ENCODE results near the gene NOL8.

The NOL8 gene

GRCh38 chr9:92312887-92313623, 12.1 kb downstream of the NOL8 start:
- no peak for FAIRE-seq
- DNase-seq (ENCODE audit: low spot score), result no peak

GRCh38 chr9:92310562-92310961, 14.6 kb downstream of the NOL8 start:
- FAIRE-seq (no peak), DNase-seq (ENCODE audit: low spot score) (no peak)

GRCh38 chr9:92308893-92309292, 16.3 kb downstream of the NOL8 start:
- DNase-seq (ENCODE audit: low spot score) (no peak), FAIRE-seq (no peak)

- DNase-seq (ENCODE audit: low spot score) (no peak), FAIRE-seq (no peak)
Observed at GRCh38 chr9:92300936-92301335, 24.2 kb downstream of the NOL8 start.

- FAIRE-seq, result no peak
Observed at GRCh38 chr9:92299116-92299515, 26.0 kb downstream of the NOL8 start.

GRCh38 chr9:92298036-92298435, 27.1 kb downstream of the NOL8 start:
- no peak for FAIRE-seq
- no peak for DNase-seq (ENCODE audit: low spot score)

More at GRCh38 chr9:92299116-92299515, 26.0 kb downstream of the NOL8 start:
- no peak for DNase-seq (ENCODE audit: low spot score)

- no peak for FAIRE-seq
Observed at GRCh38 chr9:92297611-92298010, 27.5 kb downstream of the NOL8 start.

GRCh38 chr9:92295827-92296258, 29.3 kb downstream of the NOL8 start:
- DNase-seq (ENCODE audit: low spot score) (no peak), FAIRE-seq (no peak)

More at GRCh38 chr9:92297611-92298010, 27.5 kb downstream of the NOL8 start:
- no peak for DNase-seq (ENCODE audit: low spot score)

GRCh38 chr9:92295240-92295790, 29.8 kb downstream of the NOL8 start:
- FAIRE-seq (no peak), DNase-seq (ENCODE audit: low spot score) (no peak)

GRCh38 chr9:92294297-92294676, 30.9 kb downstream of the NOL8 start:
- DNase-seq (ENCODE audit: low spot score) (peak; percentile 42), FAIRE-seq (no peak)

GRCh38 chr9:92293452-92294296, 31.5 kb downstream of the NOL8 start, which contains the start of gene IARS1:
Gene IARS1, minus strand, starts transcription at chr9:92293697. Its CDS starts 4,278 bp downstream, at chr9:92289419.
- FAIRE-seq, result peak; percentile 85

GRCh38 chr9:92293075-92293354, 32.1 kb downstream of the NOL8 start:
- DNase-seq (ENCODE audit: low spot score) (no peak), FAIRE-seq (no peak)

More at GRCh38 chr9:92293452-92294296, 31.5 kb downstream of the NOL8 start, which contains the start of gene IARS1:
- DNase-seq (ENCODE audit: low spot score), result peak; percentile 98

- FAIRE-seq, result no peak
- peak; percentile 37 for DNase-seq (ENCODE audit: low spot score)
Observed at GRCh38 chr9:92292338-92293074, 32.6 kb downstream of the NOL8 start.

GRCh38 chr9:92291577-92291976, 33.6 kb downstream of the NOL8 start:
- no peak for FAIRE-seq
- no peak for DNase-seq (ENCODE audit: low spot score)

- FAIRE-seq (no peak), DNase-seq (ENCODE audit: low spot score) (no peak)
Observed at GRCh38 chr9:92290785-92291429, 34.2 kb downstream of the NOL8 start.

- FAIRE-seq, result no peak
- no peak for DNase-seq (ENCODE audit: low spot score)
Observed at GRCh38 chr9:92289708-92290390, 35.3 kb downstream of the NOL8 start.

GRCh38 chr9:92279302-92279701, 45.8 kb downstream of the NOL8 start:
- DNase-seq (ENCODE audit: low spot score), result no peak
- FAIRE-seq, result no peak

GRCh38 chr9:92278110-92278509, 47.0 kb downstream of the NOL8 start:
- DNase-seq (ENCODE audit: low spot score), result no peak
- FAIRE-seq, result no peak

GRCh38 chr9:92276331-92277032, 48.7 kb downstream of the NOL8 start:
- FAIRE-seq (no peak), DNase-seq (ENCODE audit: low spot score) (peak; percentile 39)

- FAIRE-seq (no peak), DNase-seq (ENCODE audit: low spot score) (no peak)
Observed at GRCh38 chr9:92275541-92275940, 49.6 kb downstream of the NOL8 start.

Measured in RCC 7860 (cell line).